Testis (tissue), 3 donors: ENCODE measurements around the gene GINS2. TPM values are rescaled to one million over a fixed set of nuclear protein-coding genes. Genes with fewer than 3 reads are reported as not detected.
A peak's percentile ranks its signal among the peaks of the same experiment; 100 is the strongest.

Source experiments
- DNase-seq: peaks from one replicate; pipeline ENCODE4 v3.0.0-alpha.2; 2019
- H3K27ac ChIP-seq, 2 donors: fragments of 200-600 bp; sonication (generic); one replicate each; pipeline ENCODE4 v1.5.1; 2019
- H3K27me3 ChIP-seq: fragments of 200-600 bp; sonication (generic); one replicate; pipeline ENCODE4 v1.5.1; 2019
- H3K36me3 ChIP-seq: fragments of 200-600 bp; sonication (generic); one replicate; pipeline ENCODE4 v1.5.1; 2017; ENCODE audit warnings: low read depth; ENCODE audit errors: missing control alignments
- H3K4me1 ChIP-seq: fragments of 200-600 bp; sonication (generic); one replicate; pipeline ENCODE4 v1.5.1; 2019
- H3K4me3 ChIP-seq, 2 donors: fragments of 200-600 bp; sonication (generic); one replicate each; pipeline ENCODE4 v1.5.1; 2017 to 2019
- H3K9me3 ChIP-seq: fragments of 200-600 bp; sonication (generic); one replicate; pipeline ENCODE4 v1.5.1; 2017
- CTCF ChIP-seq, 3 experiments: fragments of 450-650 bp in 2 of 3; fragments of 200-600 bp in 1 of 3; sonication (generic) in 1 of 3; IDR thresholded peaks; one replicate each; pipeline ENCODE4 v1.5.1; 2016 to 2019; ENCODE audit warnings: antibody characterized with exemption in 3 of 3, mild to moderate bottlenecking in 2 of 3, moderate library complexity in 1 of 3
- POLR2A ChIP-seq: fragments of 450-650 bp; IDR thresholded peaks from one replicate; pipeline ENCODE4 v1.6.1; 2017; ENCODE audit warnings: antibody characterized with exemption, mild to moderate bottlenecking, moderate library complexity
- WGBS, 2 donors: methylation state at CpG; one replicate each; pipeline ENCODE4 v1.1.5; 2018; 5-methylcytosine and 5-hydroxymethylcytosine counted together
- intact Hi-C: fragments of 100-400 bp; cut with DNase I; formaldehyde crosslinking; loops from one replicate; pipeline ENCODE4 v1.15.1; 2023; ENCODE audit warnings: low total_unique reads
- polyA plus RNA-seq: library from polyadenylated mRNA; stranded (reverse); fragments of 350-450 nt; fragmentation: Illumina TruSeq; extraction: RNeasy Lipid Tissue Mini Kit (QIAGEN cat#74804); gene quantifications from one replicate; pipeline ENCODE4 v1.2.3, GENCODE V29; 2014; ENCODE audit warnings: low read depth, low replicate concordance; ENCODE audit not compliant: insufficient read depth
- total RNA-seq, 2 donors: library from RNA; depleted of rRNA; stranded (reverse); fragments of >200 nt; gene quantifications; one replicate each; pipeline ENCODE4 v1.2.3, GENCODE V29; 2016

GINS2 gene
- total and polyA plus RNA-seq, 3 donors from 2014 or later, result 8.9 to 13.8 (median 11.8) TPM

- no peaks in the 10 kb centered on the region for H3K27me3 ChIP-seq
- H3K9me3 ChIP-seq, result no peaks in the 10 kb centered on the region
- no peaks in the 10 kb centered on the region for H3K4me1 ChIP-seq
- no peak overlapping the region for H3K27ac ChIP-seq
- no peaks in the 10 kb centered on the region for H3K36me3 ChIP-seq
- 70% methylated on average over 6 to 10 of the region's 10 CpGs for WGBS, 2 donors
- intact Hi-C loops, result no loop called here
- TF ChIP-seq POLR2A, result no peak
- TF ChIP-seq CTCF (IDR thresholded peaks at IDR 0.05), result no peak
- H3K4me3 ChIP-seq, result no peak overlapping the region
- DNase-seq, result no peak
These were observed 45.7 kb upstream of the GINS2 start for GRCh38 chr16:85734311-85735017.

- Histone ChIP-seq H3K4me1 (no peaks in the 10 kb centered on the region), H3K4me3 (no peak overlapping the region), H3K27ac (no peak overlapping the region), H3K27me3 (no peaks in the 10 kb centered on the region), H3K9me3 (no peaks in the 10 kb centered on the region), H3K36me3 (no peaks in the 10 kb centered on the region)
- intact Hi-C loops, result no loop called here
- DNase-seq, result peak; percentile 64
- 52 to 74% methylated on average over 11 of the region's 11 CpGs for WGBS, 2 donors
- no peak for TF ChIP-seq CTCF (IDR thresholded peaks at IDR 0.05)
- TF ChIP-seq POLR2A, result no peak
These were observed 45.1 kb upstream of the GINS2 start for GRCh38 chr16:85733839-85734170.

GRCh38 chr16:85733155-85733838 is 44.5 kb upstream of the GINS2 start:
- Histone ChIP-seq H3K27ac (no peak overlapping the region), H3K36me3 (no peaks in the 10 kb centered on the region), H3K9me3 (no peaks in the 10 kb centered on the region), H3K4me3 (no peak overlapping the region), H3K27me3 (no peaks in the 10 kb centered on the region), H3K4me1 (no peaks in the 10 kb centered on the region)
- intact Hi-C loops, result no loop called here
- TF ChIP-seq CTCF (IDR thresholded peaks at IDR 0.05) (no peak), POLR2A (no peak)
- no peak for DNase-seq
- 69 to 74% methylated on average over 13 of the region's 13 CpGs for WGBS, 2 donors

GRCh38 chr16:85731179-85731578 is 42.4 kb upstream of the GINS2 start:
- no peaks in the 10 kb centered on the region for H3K9me3 ChIP-seq
- no peaks in the 10 kb centered on the region for H3K27me3 ChIP-seq
- no peak for DNase-seq
- no peak overlapping the region for H3K4me3 ChIP-seq
- no peak overlapping the region for H3K27ac ChIP-seq
- WGBS, 2 donors, result 67 to 71% methylated on average over 4 to 5 of the region's 5 CpGs
- TF ChIP-seq CTCF (IDR thresholded peaks at IDR 0.05) (no peak), POLR2A (no peak)
- no peaks in the 10 kb centered on the region for H3K36me3 ChIP-seq
- intact Hi-C loops, result no loop called here
- no peaks in the 10 kb centered on the region for H3K4me1 ChIP-seq

- WGBS, 2 donors, result 90 to 94% methylated on average over 5 of the region's 5 CpGs
These were observed 41.4 kb upstream of the GINS2 start for GRCh38 chr16:85730186-85730465.

More at GRCh38 chr16:85730186-85730465, 41.4 kb upstream of the GINS2 start:
- H3K9me3 ChIP-seq, result no peaks in the 10 kb centered on the region
- no peaks in the 10 kb centered on the region for H3K36me3 ChIP-seq
- no peaks in the 10 kb centered on the region for H3K27me3 ChIP-seq
- H3K4me3 ChIP-seq, result no peak overlapping the region
- DNase-seq, result no peak
- H3K27ac ChIP-seq, result no peak overlapping the region
- TF ChIP-seq POLR2A, result no peak
- no peak for TF ChIP-seq CTCF (IDR thresholded peaks at IDR 0.05)
- intact Hi-C loops, result no loop called here
- H3K4me1 ChIP-seq, result no peaks in the 10 kb centered on the region
